ENCODE measurements around the gene DDX19B. TPM values are rescaled to one million over a fixed set of nuclear protein-coding genes. Genes with fewer than 3 reads are reported as not detected.

DDX19B gene
- 29.2 to 35.0 TPM (median 30.8 TPM) in 5 replicates for total RNA-seq (2022; extraction: Qiagen RNA extraction)

GRCh38 chr16:70298988-70299938 is at the start of gene DDX19B:
Gene DDX19B, plus strand, starts transcription at chr16:70299186. Its CDS starts 112 bp downstream, at chr16:70299298.

GRCh38 chr16:70251629-70252354 is 47.2 kb upstream of the DDX19B start, which contains the start of gene EXOSC6:
Gene EXOSC6, minus strand, starts transcription at chr16:70251940. Its CDS starts 40 bp downstream, at chr16:70251900.

GRCh38 chr16:70289229-70290094 is 9.5 kb upstream of the DDX19B start, which contains the start of gene AARS1:
Gene AARS1, minus strand, starts transcription at chr16:70289506. Its CDS starts 6,743 bp downstream, at chr16:70282763.

Other genes with a start within 250 kb of the DDX19B start
- gene PDPR, start 184.9 kb upstream of the DDX19B start, total RNA-seq (2022; extraction: Qiagen RNA extraction), result 13.7 to 17.4 TPM (median 15.6 TPM) in 5 replicates
- gene CLEC18C, start 125.4 kb upstream of the DDX19B start, total RNA-seq (2022; extraction: Qiagen RNA extraction), result 0.06 to 0.12 TPM (median 0.07 TPM) in 4 of 5 replicates, not detected in the other
- 12.9 to 16.4 TPM (median 15.6 TPM) in 5 replicates for gene EXOSC6, start 47.2 kb upstream of the DDX19B start, total RNA-seq (2022; extraction: Qiagen RNA extraction)
- gene AARS1, start 9.7 kb upstream of the DDX19B start, total RNA-seq (2022; extraction: Qiagen RNA extraction), result 87.4 to 105 TPM (median 88.2 TPM) in 5 replicates
- gene DDX19A, start 47.7 kb downstream of the DDX19B start, total RNA-seq (2022; extraction: Qiagen RNA extraction), result 37.2 to 46.3 TPM (median 39.1 TPM) in 5 replicates
- 16.2 to 22.9 TPM (median 21.7 TPM) in 5 replicates for gene ST3GAL2, start 139.9 kb downstream of the DDX19B start, total RNA-seq (2022; extraction: Qiagen RNA extraction)
- gene FCSK, start 155.4 kb downstream of the DDX19B start, total RNA-seq (2022; extraction: Qiagen RNA extraction), result 5.0 to 5.6 TPM (median 5.1 TPM) in 5 replicates
- gene COG4, start 224.4 kb downstream of the DDX19B start, total RNA-seq (2022; extraction: Qiagen RNA extraction), result 29.6 to 32.4 TPM (median 30.3 TPM) in 5 replicates
- 131 to 205 TPM (median 189 TPM) in 5 replicates for gene SF3B3, start 224.6 kb downstream of the DDX19B start, total RNA-seq (2022; extraction: Qiagen RNA extraction)